ENCODE results near the gene DNASE1L1.

DNASE1L1 gene

DNA sequence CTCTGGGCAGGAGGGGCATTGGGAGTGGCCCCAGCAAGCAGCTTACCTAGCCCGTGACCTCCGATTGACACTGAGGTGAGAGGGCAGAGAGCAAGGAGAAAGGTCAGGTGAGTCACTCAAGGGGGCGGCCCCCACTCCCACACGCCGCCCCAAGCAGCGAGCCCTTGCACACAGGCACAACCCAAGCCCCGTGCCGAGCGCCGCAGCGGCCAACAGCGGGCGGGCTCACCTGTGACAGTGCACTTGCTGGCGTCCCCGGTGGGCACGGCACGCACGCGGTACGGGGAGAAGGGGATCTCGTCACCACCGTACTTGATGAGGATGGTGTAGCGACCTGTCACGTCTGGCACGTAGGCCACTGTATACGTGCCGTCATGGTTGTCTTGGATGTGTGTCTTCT is 51.8 kb downstream of the DNASE1L1 start:
- TF ChIP-seq, protein P1, sequence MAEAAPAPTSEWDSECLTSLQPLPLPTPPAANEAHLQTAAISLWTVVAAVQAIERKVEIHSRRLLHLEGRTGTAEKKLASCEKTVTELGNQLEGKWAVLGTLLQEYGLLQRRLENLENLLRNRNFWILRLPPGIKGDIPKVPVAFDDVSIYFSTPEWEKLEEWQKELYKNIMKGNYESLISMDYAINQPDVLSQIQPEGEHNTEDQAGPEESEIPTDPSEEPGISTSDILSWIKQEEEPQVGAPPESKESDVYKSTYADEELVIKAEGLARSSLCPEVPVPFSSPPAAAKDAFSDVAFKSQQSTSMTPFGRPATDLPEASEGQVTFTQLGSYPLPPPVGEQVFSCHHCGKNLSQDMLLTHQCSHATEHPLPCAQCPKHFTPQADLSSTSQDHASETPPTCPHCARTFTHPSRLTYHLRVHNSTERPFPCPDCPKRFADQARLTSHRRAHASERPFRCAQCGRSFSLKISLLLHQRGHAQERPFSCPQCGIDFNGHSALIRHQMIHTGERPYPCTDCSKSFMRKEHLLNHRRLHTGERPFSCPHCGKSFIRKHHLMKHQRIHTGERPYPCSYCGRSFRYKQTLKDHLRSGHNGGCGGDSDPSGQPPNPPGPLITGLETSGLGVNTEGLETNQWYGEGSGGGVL (tag by site-specific recombination; IDR thresholded peaks at IDR 0.05), result no peak
- TF ChIP-seq EGR2 (tag by site-specific recombination; IDR thresholded peaks at IDR 0.05; ENCODE audit: low read depth), result 0 out of 2 replicates have a peak, but pooled peaks have one; percentile 23
- H3K4me3 ChIP-seq (ENCODE audit: low read depth, low read length), result no peak overlapping the region
- peaks cover 8 to 98% of the 10 kb centered on the region in 2 experiments; a peak in 2 of 3 replicates for H3K36me3 ChIP-seq (ENCODE audit: control insufficient read depth in 2 of 2, insufficient read depth in 1 of 2, low read length in 2 of 2)
- no peak overlapping the region for H3K27ac ChIP-seq (ENCODE audit: extremely low read depth, low read depth, low read length)
- H3K9me3 ChIP-seq (ENCODE audit: control insufficient read depth, insufficient read depth, low read depth, low read length), result no peaks in the 10 kb centered on the region
- H3K4me1 ChIP-seq (ENCODE audit: control insufficient read depth, insufficient read depth, low read length), result no peaks in the 10 kb centered on the region
- CTCF ChIA-PET, result no interaction called here
- POLR2A ChIA-PET, result interaction anchor here (3.0 to 3.4 kb wide), 2 partner anchors 8 to 12 kb away, joined by 12 to 26 read pairs; no protein-coding TSS in a partner anchor

DNA sequence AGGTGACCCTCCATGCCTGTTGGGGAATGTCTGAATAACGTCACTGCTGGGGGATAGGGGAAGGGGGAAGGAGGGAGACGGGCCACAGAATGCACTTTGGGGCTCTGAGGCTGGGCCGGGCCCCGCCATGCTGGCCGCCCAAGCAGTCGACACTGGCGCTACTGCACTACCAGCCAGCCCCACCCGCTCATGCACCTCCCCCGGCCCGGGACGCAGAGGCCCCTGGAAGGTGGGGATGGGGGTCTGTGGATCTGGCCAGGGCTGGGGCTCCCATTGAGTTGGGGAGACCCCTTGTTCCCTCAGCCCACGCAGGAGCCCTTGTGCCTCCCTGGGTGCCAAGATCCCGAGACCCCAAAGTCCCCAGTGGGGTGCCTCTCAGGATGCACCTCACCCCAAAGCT is 52.5 kb downstream of the DNASE1L1 start:
- ChIA-PET CTCF (no interaction called here), POLR2A (interaction anchor here (3.0 to 3.4 kb wide), 2 partner anchors 7 to 13 kb away, joined by 12 to 26 read pairs; no protein-coding TSS in a partner anchor)
- no peaks in the 10 kb centered on the region for H3K9me3 ChIP-seq (ENCODE audit: control insufficient read depth, insufficient read depth, low read depth, low read length)
- peaks cover 6 to 98% of the 10 kb centered on the region in 2 experiments; a peak in 2 of 3 replicates for H3K36me3 ChIP-seq (ENCODE audit: control insufficient read depth in 2 of 2, insufficient read depth in 1 of 2, low read length in 2 of 2)
- no peak overlapping the region for H3K4me3 ChIP-seq (ENCODE audit: low read depth, low read length)
- TF ChIP-seq ZNF24 (tag by site-specific recombination; IDR thresholded peaks at IDR 0.05) (no peak), IKZF3 (tag by site-specific recombination; IDR thresholded peaks at IDR 0.05) (no peak), ZNF777 (tag by site-specific recombination; IDR thresholded peaks at IDR 0.05; ENCODE audit: borderline replicate concordance) (no peak), ZNF785 (tag by site-specific recombination; IDR thresholded peaks at IDR 0.05) (no peak), ZXDB (tag by site-specific recombination; IDR thresholded peaks at IDR 0.05) (no peak), ZFHX2 (tag by site-specific recombination; conservative IDR thresholded peaks at IDR 0.05) (no peak), ZNF121 (tag by site-specific recombination; IDR thresholded peaks at IDR 0.05) (no peak), ZBTB21 (tag by site-specific recombination; IDR thresholded peaks at IDR 0.05) (no peak), SP2 (tag by site-specific recombination; IDR thresholded peaks at IDR 0.05) (no peak), ZBTB17 (tag by site-specific recombination; IDR thresholded peaks at IDR 0.05) (no peak)
- TF ChIP-seq, protein P2, sequence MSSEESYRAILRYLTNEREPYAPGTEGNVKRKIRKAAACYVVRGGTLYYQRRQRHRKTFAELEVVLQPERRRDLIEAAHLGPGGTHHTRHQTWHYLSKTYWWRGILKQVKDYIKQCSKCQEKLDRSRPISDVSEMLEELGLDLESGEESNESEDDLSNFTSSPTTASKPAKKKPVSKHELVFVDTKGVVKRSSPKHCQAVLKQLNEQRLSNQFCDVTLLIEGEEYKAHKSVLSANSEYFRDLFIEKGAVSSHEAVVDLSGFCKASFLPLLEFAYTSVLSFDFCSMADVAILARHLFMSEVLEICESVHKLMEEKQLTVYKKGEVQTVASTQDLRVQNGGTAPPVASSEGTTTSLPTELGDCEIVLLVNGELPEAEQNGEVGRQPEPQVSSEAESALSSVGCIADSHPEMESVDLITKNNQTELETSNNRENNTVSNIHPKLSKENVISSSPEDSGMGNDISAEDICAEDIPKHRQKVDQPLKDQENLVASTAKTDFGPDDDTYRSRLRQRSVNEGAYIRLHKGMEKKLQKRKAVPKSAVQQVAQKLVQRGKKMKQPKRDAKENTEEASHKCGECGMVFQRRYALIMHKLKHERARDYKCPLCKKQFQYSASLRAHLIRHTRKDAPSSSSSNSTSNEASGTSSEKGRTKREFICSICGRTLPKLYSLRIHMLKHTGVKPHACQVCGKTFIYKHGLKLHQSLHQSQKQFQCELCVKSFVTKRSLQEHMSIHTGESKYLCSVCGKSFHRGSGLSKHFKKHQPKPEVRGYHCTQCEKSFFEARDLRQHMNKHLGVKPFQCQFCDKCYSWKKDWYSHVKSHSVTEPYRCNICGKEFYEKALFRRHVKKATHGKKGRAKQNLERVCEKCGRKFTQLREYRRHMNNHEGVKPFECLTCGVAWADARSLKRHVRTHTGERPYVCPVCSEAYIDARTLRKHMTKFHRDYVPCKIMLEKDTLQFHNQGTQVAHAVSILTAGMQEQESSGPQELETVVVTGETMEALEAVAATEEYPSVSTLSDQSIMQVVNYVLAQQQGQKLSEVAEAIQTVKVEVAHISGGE (tag by site-specific recombination; conservative IDR thresholded peaks at IDR 0.05; ENCODE audit: low read depth), result no peak
- TF ChIP-seq, protein P3, sequence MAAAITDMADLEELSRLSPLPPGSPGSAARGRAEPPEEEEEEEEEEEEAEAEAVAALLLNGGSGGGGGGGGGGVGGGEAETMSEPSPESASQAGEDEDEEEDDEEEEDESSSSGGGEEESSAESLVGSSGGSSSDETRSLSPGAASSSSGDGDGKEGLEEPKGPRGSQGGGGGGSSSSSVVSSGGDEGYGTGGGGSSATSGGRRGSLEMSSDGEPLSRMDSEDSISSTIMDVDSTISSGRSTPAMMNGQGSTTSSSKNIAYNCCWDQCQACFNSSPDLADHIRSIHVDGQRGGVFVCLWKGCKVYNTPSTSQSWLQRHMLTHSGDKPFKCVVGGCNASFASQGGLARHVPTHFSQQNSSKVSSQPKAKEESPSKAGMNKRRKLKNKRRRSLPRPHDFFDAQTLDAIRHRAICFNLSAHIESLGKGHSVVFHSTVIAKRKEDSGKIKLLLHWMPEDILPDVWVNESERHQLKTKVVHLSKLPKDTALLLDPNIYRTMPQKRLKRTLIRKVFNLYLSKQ (tag by site-specific recombination; IDR thresholded peaks at IDR 0.05; ENCODE audit: borderline replicate concordance), result no peak
- H3K27ac ChIP-seq (ENCODE audit: extremely low read depth, low read depth, low read length), result no peak overlapping the region
- no peaks in the 10 kb centered on the region for H3K4me1 ChIP-seq (ENCODE audit: control insufficient read depth, insufficient read depth, low read length)

DNA sequence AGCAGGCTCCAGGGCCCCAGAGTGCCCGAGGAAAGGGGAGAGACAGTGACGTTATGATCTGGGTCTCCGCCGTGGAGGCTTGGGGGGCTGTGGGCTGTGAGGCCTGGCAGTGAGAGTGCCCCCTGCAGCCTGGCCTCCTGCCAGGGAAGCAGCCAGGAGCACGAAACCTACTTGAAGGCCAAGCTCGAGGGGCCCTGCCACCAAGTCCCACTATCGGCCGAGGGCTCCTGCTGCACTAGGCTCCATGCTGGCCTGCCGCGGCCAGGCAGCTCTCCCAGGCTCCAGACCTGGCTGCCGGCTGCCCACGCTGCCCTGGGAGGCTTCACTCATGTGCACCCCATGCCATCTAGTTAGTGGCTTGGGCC is 53.3 kb downstream of the DNASE1L1 start:
- CTCF ChIA-PET, result no interaction called here
- no peak overlapping the region for H3K27ac ChIP-seq (ENCODE audit: extremely low read depth, low read depth, low read length)
- H3K4me1 ChIP-seq (ENCODE audit: control insufficient read depth, insufficient read depth, low read length), result no peaks in the 10 kb centered on the region
- POLR2A ChIA-PET, result interaction anchor here (0.7 to 1.5 kb wide), 4 partner anchors 8 to 135 kb away, joined by 3 to 7 read pairs (median 3); partner anchors contain the start of gene SLC10A3
- H3K36me3 ChIP-seq (ENCODE audit: control insufficient read depth in 2 of 2, insufficient read depth in 1 of 2, low read length in 2 of 2), result peaks cover 3 to 100% of the 10 kb centered on the region in 2 experiments; a peak in 2 of 3 replicates
- no peaks in the 10 kb centered on the region for H3K9me3 ChIP-seq (ENCODE audit: control insufficient read depth, insufficient read depth, low read depth, low read length)
- no peak overlapping the region for H3K4me3 ChIP-seq (ENCODE audit: low read depth, low read length)
- TF ChIP-seq ZBTB17 (tag by site-specific recombination; IDR thresholded peaks at IDR 0.05) (no peak), GLIS2 (tag by site-specific recombination; IDR thresholded peaks at IDR 0.05) (peak; percentile 25; the same call in 1 of the 2 replicates), ZBTB1 (tag by site-specific recombination; IDR thresholded peaks at IDR 0.05) (no peak), ZNF600 (tag by site-specific recombination; IDR thresholded peaks at IDR 0.05) (peak; percentile 56; the same call in 1 of the 2 replicates), ZFP37 (tag by site-specific recombination; IDR thresholded peaks at IDR 0.05) (no peak), MYNN (tag by site-specific recombination; IDR thresholded peaks at IDR 0.05; ENCODE audit: borderline replicate concordance) (no peak), GLIS1 (tag by site-specific recombination; IDR thresholded peaks at IDR 0.05) (peak; percentile 74), ZNF133 (tag by site-specific recombination; IDR thresholded peaks at IDR 0.05) (no peak)
- TF ChIP-seq, protein P2 (tag by site-specific recombination; conservative IDR thresholded peaks at IDR 0.05; ENCODE audit: low read depth), result no peak

Data from HEK293 (cell line).